ENCODE measurements around the gene AP3S1.

GRCh38 chr5:115873392-115873791, 31.7 kb downstream of the AP3S1 start:
- TF ChIP-seq CTCF (IDR thresholded peaks at IDR 0.05), result no peak
- TF ChIP-seq EZH2 (IDR thresholded peaks at IDR 0.05), result no peak
- TF ChIP-seq EZH2phosphoT487 (IDR thresholded peaks at IDR 0.05), result no peak
